Stimulated activated CD4-positive, alpha-beta T cell treated with anti-CD3 and anti-CD28 coated beads, Interleukin-4, amount 100 ng/mL, for 48 hours (primary cell): ENCODE results near the gene PIP4K2A.
A peak's percentile ranks its signal among the peaks of the same experiment; 100 is the strongest.

Source experiments
- DNase-seq, 2 donors: peaks; one replicate each; pipeline ENCODE4 v3.0.0-alpha.2; 2020; ENCODE audit warnings: low read depth in 2 of 2

PIP4K2A gene

GRCh38 chr10:22666287-22667092 is 47.9 kb downstream of the PIP4K2A start:
- no peak for DNase-seq

GRCh38 chr10:22665329-22665728 is 49.0 kb downstream of the PIP4K2A start:
- DNase-seq: no peak

GRCh38 chr10:22662733-22663330 is 51.5 kb downstream of the PIP4K2A start:
- DNase-seq: no peak

- no peak for DNase-seq
Observed at GRCh38 chr10:22659866-22660265, 54.5 kb downstream of the PIP4K2A start.

- DNase-seq: no peak
Observed at GRCh38 chr10:22658745-22659410, 55.5 kb downstream of the PIP4K2A start.

GRCh38 chr10:22657566-22658225 is 56.7 kb downstream of the PIP4K2A start:
- no peak for DNase-seq

GRCh38 chr10:22657024-22657423 is 57.4 kb downstream of the PIP4K2A start:
- DNase-seq: no peak

- DNase-seq: no peak
Observed at GRCh38 chr10:22656036-22656435, 58.3 kb downstream of the PIP4K2A start.

- no peak for DNase-seq
Observed at GRCh38 chr10:22655312-22655981, 58.9 kb downstream of the PIP4K2A start.

GRCh38 chr10:22652988-22653481 is 61.3 kb downstream of the PIP4K2A start:
- DNase-seq: no peak

GRCh38 chr10:22651276-22651980 is 63.0 kb downstream of the PIP4K2A start:
- DNase-seq: peak in 1 of 2 donors; percentile 32

GRCh38 chr10:22649994-22650393 is 64.4 kb downstream of the PIP4K2A start:
- DNase-seq: no peak

GRCh38 chr10:22649390-22649841 is 65.0 kb downstream of the PIP4K2A start:
- DNase-seq: peak in 1 of 2 donors; percentile 32

- no peak for DNase-seq
Observed at GRCh38 chr10:22648547-22648961, 65.8 kb downstream of the PIP4K2A start.

- DNase-seq: no peak
Observed at GRCh38 chr10:22647244-22647643, 67.1 kb downstream of the PIP4K2A start.

- no peak for DNase-seq
Observed at GRCh38 chr10:22646388-22646853, 68.0 kb downstream of the PIP4K2A start.

- DNase-seq: no peak
Observed at GRCh38 chr10:22644222-22644621, 70.2 kb downstream of the PIP4K2A start.

GRCh38 chr10:22643775-22644174 is 70.6 kb downstream of the PIP4K2A start:
- no peak for DNase-seq

- no peak for DNase-seq
Observed at GRCh38 chr10:22643116-22643515, 71.3 kb downstream of the PIP4K2A start.

GRCh38 chr10:22641743-22642142 is 72.6 kb downstream of the PIP4K2A start:
- no peak for DNase-seq

- no peak for DNase-seq
Observed at GRCh38 chr10:22640359-22640758, 74.0 kb downstream of the PIP4K2A start.
